Hepatocyte (in vitro differentiated cells): ENCODE results near the gene DRAXIN. TPM values are rescaled to one million over a fixed set of nuclear protein-coding genes. Genes with fewer than 3 reads are reported as not detected.

Experiments used
- DNase-seq: peaks from one replicate; pipeline ENCODE4 v3.0.0-alpha.2; 2016; ENCODE audit warnings: low spot score
- H2AFZ ChIP-seq: fragments of 200-600 bp; sonication (generic); 2 replicates; pipeline ENCODE4 v1.6.0; 2016; ENCODE audit warnings: antibody characterized with exemption, mild to moderate bottlenecking
- H3K27ac ChIP-seq: fragments of 200-600 bp; sonication (generic); 2 replicates; pipeline ENCODE4 v1.5.1; 2016; ENCODE audit warnings: mild to moderate bottlenecking
- H3K27me3 ChIP-seq: fragments of 200-600 bp; sonication (generic); 2 replicates; pipeline ENCODE4 v1.6.1; 2016
- H3K36me3 ChIP-seq: fragments of 200-600 bp; sonication (generic); replicated peaks from 2 replicates; pipeline ENCODE4 v1.5.1; 2016; ENCODE audit warnings: low read depth; ENCODE audit not compliant: insufficient read depth
- H3K4me1 ChIP-seq: fragments of 200-600 bp; sonication (generic); 2 replicates; pipeline ENCODE4 v1.5.1; 2016; ENCODE audit warnings: mild to moderate bottlenecking, moderate library complexity; ENCODE audit not compliant: insufficient read depth
- H3K4me2 ChIP-seq: fragments of 200-600 bp; sonication (generic); 2 replicates; pipeline ENCODE4 v1.6.0; 2016
- H3K4me3 ChIP-seq: fragments of 200-600 bp; sonication (generic); 2 replicates; pipeline ENCODE4 v1.5.1; 2016; ENCODE audit warnings: mild to moderate bottlenecking
- H3K79me2 ChIP-seq: fragments of 200-600 bp; sonication (generic); 2 replicates; pipeline ENCODE4 v1.6.0; 2017; ENCODE audit warnings: mild to moderate bottlenecking
- H3K9me2 ChIP-seq: fragments of 200-600 bp; sonication (generic); replicated peaks from 2 replicates; pipeline ENCODE4 v1.6.0; 2017; ENCODE audit warnings: mild to moderate bottlenecking; ENCODE audit not compliant: insufficient read depth
- H3K9me3 ChIP-seq: fragments of 200-600 bp; sonication (generic); 2 replicates; pipeline ENCODE4 v1.5.1; 2016; ENCODE audit warnings: low read depth, mild to moderate bottlenecking
- H4K20me1 ChIP-seq: fragments of 200-600 bp; sonication (generic); 2 replicates; pipeline ENCODE4 v1.6.0; 2016; ENCODE audit warnings: mild to moderate bottlenecking; ENCODE audit not compliant: insufficient read depth, poor library complexity, severe bottlenecking
- EZH2 ChIP-seq: fragments of 200-600 bp; sonication (generic); IDR thresholded peaks from 2 replicates; pipeline ENCODE4 v1.6.1; 2016; ENCODE audit warnings: antibody characterized with exemption, mild to moderate bottlenecking, borderline replicate concordance
- EZH2phosphoT487 ChIP-seq: fragments of 200-600 bp; sonication (generic); IDR thresholded peaks from one replicate; pipeline ENCODE4 v1.6.1; 2018; ENCODE audit warnings: antibody characterized with exemption, mild to moderate bottlenecking, low read depth, moderate library complexity; ENCODE audit not compliant: unreplicated experiment, severe bottlenecking
- WGBS: methylation state at CpG from one replicate; pipeline ENCODE4 v1.1.6; 2016; ENCODE audit warnings: low lambda C conversion rate; ENCODE audit errors: missing lambda C conversion rate; 5-methylcytosine and 5-hydroxymethylcytosine counted together
- polyA plus RNA-seq: library from polyadenylated mRNA; unstranded; fragments of >200 nt; fragmentation: Nextera tagmentation; extraction: Ambion mirVana; gene quantifications from 2 replicates; pipeline ENCODE4 v1.2.1, GENCODE V29; 2016
- total RNA-seq: library from RNA; depleted of rRNA; stranded (reverse); fragments of >200 nt; gene quantifications from 2 replicates; pipeline ENCODE4 v1.2.3, GENCODE V29; 2014
- TF ChIP-seq, protein P1 (sequence below): fragments of 200-600 bp; sonication (generic); IDR thresholded peaks from 2 replicates; pipeline ENCODE4 v1.5.1; 2016; ENCODE audit warnings: antibody characterized with exemption, mild to moderate bottlenecking; ENCODE audit not compliant: poor library complexity

Gene DRAXIN
- total and polyA plus RNA-seq, 2 experiments from 2014 or later = 0.60 TPM; not detected in 1

DNA sequence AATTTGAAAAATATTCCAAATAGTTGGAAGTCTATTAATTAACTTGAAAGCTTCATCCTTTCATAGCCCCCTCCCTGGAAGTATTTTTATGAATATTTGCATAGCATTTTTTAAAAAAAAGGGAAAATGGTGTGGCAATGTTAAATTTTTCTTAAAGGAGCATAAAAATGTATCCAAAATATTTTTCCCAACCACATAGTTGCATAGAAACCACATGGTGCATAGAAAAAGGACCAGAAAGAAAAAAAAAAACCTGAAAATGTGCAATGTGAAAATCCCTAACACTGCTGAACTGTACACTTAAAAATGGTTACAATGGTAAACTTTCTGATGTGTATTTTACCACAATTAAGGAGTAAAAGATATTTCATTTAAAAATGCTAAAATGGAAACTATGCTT is 78.5 kb downstream of the DRAXIN start:
- DNase-seq = no peak
- no peak overlapping the region for H3K4me3 ChIP-seq
- H3K4me1 ChIP-seq = no peaks in the 10 kb centered on the region
- no peak overlapping the region for H3K4me2 ChIP-seq
- no peak overlapping the region for H3K27ac ChIP-seq
- no peaks in the 10 kb centered on the region for H3K9me2 ChIP-seq
- no peaks in the 10 kb centered on the region for H3K36me3 ChIP-seq
- no peaks in the 10 kb centered on the region for H4K20me1 ChIP-seq
- TF ChIP-seq EZH2phosphoT487 (no peak), EZH2 (no peak)
- TF ChIP-seq, protein P1, sequence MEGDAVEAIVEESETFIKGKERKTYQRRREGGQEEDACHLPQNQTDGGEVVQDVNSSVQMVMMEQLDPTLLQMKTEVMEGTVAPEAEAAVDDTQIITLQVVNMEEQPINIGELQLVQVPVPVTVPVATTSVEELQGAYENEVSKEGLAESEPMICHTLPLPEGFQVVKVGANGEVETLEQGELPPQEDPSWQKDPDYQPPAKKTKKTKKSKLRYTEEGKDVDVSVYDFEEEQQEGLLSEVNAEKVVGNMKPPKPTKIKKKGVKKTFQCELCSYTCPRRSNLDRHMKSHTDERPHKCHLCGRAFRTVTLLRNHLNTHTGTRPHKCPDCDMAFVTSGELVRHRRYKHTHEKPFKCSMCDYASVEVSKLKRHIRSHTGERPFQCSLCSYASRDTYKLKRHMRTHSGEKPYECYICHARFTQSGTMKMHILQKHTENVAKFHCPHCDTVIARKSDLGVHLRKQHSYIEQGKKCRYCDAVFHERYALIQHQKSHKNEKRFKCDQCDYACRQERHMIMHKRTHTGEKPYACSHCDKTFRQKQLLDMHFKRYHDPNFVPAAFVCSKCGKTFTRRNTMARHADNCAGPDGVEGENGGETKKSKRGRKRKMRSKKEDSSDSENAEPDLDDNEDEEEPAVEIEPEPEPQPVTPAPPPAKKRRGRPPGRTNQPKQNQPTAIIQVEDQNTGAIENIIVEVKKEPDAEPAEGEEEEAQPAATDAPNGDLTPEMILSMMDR = no peak
- no peak overlapping the region for H2AFZ ChIP-seq
- H3K27me3 ChIP-seq = no peaks in the 10 kb centered on the region
- H3K79me2 ChIP-seq = no peaks in the 10 kb centered on the region
- H3K9me3 ChIP-seq = no peaks in the 10 kb centered on the region

DNA sequence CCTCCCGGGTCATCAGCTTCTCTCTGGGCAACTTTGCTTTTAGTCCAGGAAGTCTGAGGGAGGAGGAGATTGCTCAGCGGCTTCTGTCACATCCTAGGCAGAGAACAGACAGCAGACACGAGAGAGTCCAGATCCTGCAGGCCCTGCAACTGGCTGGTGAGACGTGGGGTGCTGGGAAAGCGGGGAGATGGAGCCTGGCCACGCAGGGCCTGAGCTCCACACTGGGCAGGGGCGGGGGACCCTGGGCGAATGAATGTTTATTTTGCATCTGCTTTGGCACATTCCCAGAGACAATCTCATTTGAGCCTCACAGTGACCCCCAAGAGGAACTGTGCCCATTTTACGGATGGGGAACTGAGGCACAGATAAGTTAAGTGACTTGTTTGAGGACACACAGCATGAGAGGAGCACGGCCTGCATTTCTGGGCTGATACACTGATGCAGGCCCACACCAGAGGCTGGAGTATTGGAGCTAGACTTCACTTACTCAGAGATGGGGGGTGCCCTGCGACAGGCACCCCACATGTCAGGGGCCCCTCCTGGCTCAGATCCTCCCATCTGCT is 80.1 kb downstream of the DRAXIN start:
- 79% methylated on average over 11 of the region's 11 CpGs for WGBS
- Histone ChIP-seq H3K9me3 (no peaks in the 10 kb centered on the region), H3K27ac (no peak overlapping the region), H3K4me1 (no peaks in the 10 kb centered on the region), H3K4me3 (no peak overlapping the region), H3K9me2 (no peaks in the 10 kb centered on the region), H4K20me1 (no peaks in the 10 kb centered on the region), H3K79me2 (no peaks in the 10 kb centered on the region), H3K36me3 (no peaks in the 10 kb centered on the region), H3K4me2 (no peak overlapping the region), H3K27me3 (no peaks in the 10 kb centered on the region), H2AFZ (no peak overlapping the region)
- TF ChIP-seq, protein P1 = no peak
- TF ChIP-seq EZH2 (no peak), EZH2phosphoT487 (no peak)
- DNase-seq = no peak

DNA sequence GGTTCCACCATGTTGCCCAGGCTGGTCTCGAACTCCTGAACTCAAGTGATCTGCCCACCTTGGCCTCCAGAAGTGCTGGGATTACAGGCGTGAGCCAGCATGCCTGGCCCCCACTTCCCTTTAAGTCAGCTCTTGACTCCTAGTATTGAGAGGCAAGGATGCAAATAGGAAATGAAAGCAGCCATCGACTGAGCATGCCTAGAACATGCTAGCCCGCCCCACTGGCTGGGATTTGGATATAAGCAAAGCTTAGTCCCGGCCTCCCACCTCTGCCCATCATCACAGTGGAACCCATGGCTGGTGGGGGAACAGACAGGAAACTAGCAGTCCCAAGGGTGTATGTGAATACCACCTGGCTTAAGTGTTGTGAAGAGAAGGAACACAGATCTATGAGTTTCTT is 80.9 kb downstream of the DRAXIN start:
- H3K9me2 ChIP-seq = no peaks in the 10 kb centered on the region
- no peaks in the 10 kb centered on the region for H3K9me3 ChIP-seq
- H3K4me1 ChIP-seq = no peaks in the 10 kb centered on the region
- no peaks in the 10 kb centered on the region for H3K79me2 ChIP-seq
- no peaks in the 10 kb centered on the region for H3K27me3 ChIP-seq
- no peaks in the 10 kb centered on the region for H4K20me1 ChIP-seq
- H3K4me2 ChIP-seq = no peak overlapping the region
- no peak overlapping the region for H3K4me3 ChIP-seq
- H2AFZ ChIP-seq = no peak overlapping the region
- no peak overlapping the region for H3K27ac ChIP-seq
- WGBS = 75% methylated on average over 5 of the region's 5 CpGs
- no peaks in the 10 kb centered on the region for H3K36me3 ChIP-seq
- TF ChIP-seq, protein P1 = no peak
- no peak for DNase-seq

DNA sequence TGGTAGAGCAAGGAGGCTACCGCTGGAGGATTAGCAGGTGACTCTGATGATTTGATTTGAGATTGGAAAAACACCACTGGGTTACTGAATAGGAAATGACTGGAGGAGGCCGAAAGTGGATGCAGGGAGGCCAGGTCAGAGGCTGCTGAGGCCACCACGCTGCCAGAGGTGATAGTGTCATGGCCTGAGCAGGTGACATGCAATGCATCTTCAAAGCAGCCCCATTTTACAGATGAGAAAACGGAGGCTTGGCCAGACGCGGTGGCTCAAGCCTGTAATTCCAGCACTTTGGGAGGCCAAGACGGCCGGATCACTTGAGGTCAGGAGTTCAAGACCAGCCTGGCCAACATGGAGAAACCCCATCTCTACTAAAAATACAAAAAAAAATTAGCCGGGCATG is 83.2 kb downstream of the DRAXIN start:
- H3K36me3 ChIP-seq = no peaks in the 10 kb centered on the region
- H3K9me2 ChIP-seq = no peaks in the 10 kb centered on the region
- no peak overlapping the region for H3K4me3 ChIP-seq
- no peaks in the 10 kb centered on the region for H4K20me1 ChIP-seq
- WGBS = 98% methylated on average over 9 of the region's 9 CpGs
- TF ChIP-seq EZH2phosphoT487 (no peak), EZH2 (no peak)
- TF ChIP-seq, protein P1 = no peak
- no peaks in the 10 kb centered on the region for H3K27me3 ChIP-seq
- no peaks in the 10 kb centered on the region for H3K4me1 ChIP-seq
- no peak overlapping the region for H3K27ac ChIP-seq
- DNase-seq = no peak
- no peaks in the 10 kb centered on the region for H3K79me2 ChIP-seq
- H3K4me2 ChIP-seq = no peak overlapping the region
- no peaks in the 10 kb centered on the region for H3K9me3 ChIP-seq
- no peak overlapping the region for H2AFZ ChIP-seq
